IPS-NIHi11 (cell line): Measurements from ENCODE around the gene OR1F1.
A peak's percentile ranks its signal among the peaks of the same experiment; 100 is the strongest.
"Not testable (repeated sequence)": the region's sequence is repeated elsewhere in the genome, so short reads cannot be mapped to it uniquely, and the experiment has no call there.

ENCODE experiments used
- DNase-seq: peaks from one replicate; pipeline ENCODE4 v3.0.0; 2012; ENCODE audit warnings: mixed read lengths, low spot score

The OR1F1 gene

DNA sequence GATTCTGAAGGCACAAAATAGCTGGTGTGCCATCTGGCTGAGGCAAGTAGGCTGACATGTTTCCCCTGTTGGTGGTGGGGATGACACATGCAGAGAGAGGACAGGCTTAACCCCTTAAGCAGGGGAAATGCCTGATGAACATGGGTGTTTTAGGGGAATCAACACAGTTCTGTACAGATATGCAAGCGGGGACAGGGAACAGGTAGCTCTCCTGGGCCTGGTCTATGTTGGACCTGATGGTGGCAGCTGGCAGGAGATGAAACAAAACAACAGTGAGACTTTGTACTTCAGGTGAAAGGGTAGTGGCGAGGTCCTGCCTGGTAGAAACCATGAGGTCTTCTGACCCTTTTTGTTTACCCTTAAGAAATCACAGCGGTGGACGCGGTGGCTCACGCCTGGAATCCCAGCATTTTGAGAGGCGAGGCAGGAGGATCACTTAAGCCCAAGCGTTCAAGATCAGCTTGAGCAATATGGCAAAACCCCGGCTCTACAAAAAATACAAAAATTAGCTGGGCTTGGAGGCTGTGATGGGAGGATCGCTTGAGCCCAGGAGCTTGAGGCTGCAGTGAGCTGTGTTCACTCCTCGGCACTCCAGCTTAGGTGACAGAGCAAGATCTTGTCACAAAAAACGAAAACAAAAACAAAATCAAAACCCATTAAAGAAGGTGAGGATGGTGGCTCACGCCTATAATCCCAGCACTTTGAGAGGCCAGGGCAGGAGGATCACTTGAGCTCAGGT, 10.5 kb downstream of the OR1F1 start:
- no peak for DNase-seq

DNA sequence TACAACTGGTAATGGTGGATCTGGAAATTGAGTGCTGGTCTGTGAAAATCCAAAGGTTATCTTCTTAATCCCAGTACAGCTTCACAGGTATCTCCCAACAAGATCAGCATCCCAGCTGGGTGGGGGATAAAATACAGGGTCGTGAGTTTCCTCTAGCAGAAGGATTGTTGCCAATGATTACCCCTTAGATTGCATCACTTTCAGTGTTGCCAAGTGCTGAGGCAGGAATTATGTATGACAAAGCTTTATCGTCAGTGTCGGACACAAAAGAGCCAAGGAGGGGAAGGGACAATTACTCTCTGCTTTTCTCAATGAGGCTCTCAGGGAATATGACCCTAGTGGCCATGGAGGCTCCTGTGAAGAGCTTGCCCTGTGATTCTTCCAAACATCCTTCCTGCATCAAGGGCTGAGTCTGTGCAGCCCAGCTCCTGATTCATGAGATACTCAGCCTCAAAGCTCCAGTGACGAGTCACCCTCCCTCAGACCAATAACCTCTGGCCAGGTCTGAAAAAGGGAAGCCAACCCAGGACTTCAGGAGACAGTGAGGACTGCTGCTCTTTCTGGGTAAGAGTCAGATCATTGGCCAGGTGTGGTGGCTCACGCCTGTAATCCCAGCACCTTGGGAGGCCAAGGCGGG, 15.0 kb downstream of the OR1F1 start:
- DNase-seq = no peak

DNA sequence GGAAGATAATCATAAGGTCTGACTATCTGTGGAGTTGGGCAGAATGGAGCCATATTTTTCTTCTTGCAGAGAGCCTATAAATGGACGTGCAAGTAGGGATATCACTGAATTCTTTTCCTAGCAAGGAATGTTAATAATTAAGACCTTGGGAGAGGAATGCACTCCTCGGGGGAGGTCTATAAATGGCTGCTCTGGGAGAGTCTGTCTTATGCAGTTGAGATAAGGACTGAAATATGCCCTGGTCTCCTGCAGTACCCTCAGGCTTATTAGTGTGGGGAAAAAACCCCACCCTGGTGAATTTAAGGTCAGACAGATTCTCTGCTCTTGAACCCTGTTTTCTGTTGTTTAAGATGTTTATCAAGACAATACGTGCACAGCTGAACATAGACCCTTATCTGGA, 17.9 kb downstream of the OR1F1 start:
- not testable (repeated sequence) for DNase-seq

DNA sequence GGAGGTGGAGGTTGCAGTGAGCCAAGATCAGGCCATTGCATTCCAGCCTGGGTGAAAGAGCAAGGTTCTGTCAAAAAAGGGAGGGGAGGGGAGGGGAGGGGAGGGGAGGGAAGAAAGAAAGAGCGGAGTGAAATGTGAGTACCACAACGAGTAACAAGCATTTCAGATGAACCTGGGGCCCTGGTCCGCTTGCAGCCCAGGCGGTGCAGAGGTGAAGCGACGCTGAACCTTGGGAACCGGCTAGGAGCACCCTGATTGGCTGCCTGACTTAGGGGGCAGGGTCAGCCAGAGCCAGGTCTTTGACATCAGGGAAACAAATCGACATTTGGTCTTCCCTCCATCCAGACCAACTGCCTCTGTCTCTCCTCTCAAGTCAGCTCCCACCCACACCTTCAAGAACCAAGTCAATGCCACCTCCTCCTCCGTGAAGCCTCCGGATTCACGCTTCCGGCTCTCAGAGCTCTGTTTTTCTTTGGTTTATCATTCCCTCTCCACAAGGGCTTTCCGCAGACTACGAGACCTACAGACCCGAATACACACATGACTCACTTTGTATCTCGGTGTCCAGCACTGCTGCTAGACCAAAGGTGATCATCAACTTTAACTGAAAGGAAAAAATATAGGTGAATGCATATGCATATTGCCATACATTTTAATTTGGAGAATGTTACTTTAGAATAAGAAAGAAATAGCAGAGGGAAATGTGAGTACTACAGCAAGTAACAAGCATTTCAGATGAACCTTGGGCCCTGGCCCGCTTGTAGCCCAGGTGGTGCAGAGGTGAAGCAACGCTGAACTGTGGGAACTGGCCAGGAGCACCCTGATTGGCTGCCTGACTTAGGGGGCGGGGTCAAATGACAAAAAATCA, 19.3 kb downstream of the OR1F1 start:
- no peak for DNase-seq

DNA sequence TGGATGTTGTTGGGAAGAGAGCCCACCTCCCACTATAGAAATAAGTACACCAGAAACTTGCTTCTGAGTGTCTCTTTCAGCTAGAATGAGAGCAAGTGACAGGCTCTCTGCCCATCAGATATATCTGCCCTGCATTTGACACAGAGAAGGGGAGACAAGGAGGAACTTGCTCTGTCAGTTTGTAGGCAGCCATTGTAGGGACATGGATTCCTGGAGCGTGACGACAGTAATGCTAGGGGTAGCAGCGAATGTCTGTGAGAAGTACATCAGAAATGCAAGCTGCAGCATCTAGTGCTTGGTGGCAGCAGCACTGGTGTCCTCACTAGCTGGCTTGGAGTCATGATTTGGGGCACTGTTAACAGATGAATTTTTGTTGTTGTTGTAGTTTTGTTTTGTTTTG, 24.0 kb downstream of the OR1F1 start:
- DNase-seq = no peak

DNA sequence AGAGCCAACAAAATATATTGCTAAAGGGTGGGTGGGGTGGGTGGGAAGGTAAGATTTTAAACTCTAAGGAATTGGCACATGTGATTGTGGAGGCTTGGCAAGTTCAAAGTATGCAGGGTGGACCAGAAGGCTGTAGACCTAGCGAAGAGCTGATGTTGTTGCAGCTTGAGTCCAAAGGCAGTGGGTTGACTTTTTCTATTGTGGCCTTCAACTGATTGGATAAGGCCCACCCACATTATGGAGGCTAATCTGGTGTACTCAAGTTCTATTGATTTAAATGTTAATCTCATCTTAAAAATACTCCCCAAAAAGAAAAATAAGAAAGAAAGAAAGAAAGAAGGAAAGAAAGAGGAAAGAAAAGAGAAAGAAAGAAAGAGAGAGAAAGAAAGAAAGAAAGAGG, 24.6 kb downstream of the OR1F1 start:
- no peak for DNase-seq

DNA sequence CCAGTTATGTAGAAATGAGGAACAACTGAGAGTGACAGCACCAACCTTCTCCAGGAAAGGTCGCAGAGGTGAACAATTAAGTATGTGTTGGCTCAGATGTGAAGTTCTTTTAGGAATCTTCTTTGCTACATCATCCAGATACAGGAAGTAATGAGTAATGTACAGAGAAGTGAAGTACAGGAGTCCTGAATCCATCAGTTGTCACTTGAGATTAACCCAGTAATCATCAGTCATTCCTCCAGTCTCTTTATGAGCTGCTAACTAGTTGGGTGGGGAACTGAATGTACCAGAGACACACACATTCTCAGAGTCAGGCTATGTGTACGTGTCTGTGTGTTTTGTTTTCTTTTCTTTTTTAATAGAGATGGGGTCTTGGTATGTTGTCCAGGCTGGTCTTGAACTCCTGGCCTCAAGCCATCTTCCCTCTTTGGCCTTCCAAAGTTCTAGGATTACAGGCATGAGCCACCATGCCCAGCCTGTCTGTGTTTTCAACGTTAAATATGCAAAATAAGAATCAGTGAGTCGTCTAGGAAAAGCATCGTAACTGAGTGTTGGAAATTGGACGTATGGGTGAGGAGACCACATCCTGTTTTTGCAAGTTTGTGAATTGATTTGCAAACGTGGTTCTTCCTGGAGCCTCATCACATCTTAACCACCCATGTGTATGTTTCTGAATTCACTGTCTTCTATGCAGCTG, 27.0 kb downstream of the OR1F1 start:
- DNase-seq = no peak

DNA sequence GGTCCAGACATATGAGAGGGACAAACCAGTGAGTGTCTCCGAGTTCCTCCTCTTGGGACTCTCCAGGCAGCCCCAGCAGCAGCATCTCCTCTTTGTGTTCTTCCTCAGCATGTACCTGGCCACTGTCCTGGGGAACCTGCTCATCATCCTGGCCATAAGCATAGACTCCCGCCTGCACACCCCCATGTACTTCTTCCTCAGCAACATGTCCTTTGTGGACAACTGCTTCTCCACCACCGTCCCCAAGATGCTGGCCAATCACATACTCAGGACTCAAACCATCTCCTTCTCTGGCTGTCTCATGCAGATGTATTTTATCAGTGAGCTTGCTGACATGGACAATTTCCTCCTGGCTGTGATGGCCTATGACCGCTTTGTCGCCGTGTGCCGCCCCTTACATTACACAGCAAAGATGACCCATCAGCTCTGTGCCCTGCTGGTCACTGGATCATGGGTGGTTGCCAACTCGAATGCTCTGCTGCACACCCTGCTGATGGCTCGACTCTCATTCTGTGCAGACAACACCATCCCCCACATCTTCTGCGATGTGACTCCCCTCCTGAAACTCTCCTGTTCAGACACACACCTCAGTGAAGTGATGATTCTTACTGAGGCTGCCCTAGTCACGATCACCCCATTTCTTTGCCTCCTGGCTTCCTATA, 27.7 kb downstream of the OR1F1 start:
- no peak for DNase-seq

DNA sequence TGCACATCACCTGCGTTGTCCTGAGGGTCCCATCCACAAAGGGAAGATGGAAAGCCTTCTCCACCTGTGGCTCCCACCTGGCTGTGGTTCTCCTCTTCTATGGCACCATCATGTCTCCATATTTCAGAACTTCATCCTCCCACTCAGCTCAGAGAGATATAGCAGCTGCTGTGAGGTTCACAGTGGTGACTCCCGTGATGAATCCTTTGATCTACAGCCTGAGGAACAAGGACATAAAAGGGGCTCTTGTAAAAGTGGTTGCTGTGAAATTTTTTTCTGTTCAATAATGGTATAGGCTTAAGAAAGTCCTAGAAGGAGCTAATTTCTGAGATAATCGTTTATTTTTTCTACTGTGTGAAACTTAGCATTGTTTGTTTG, 28.2 kb downstream of the OR1F1 start:
- no peak for DNase-seq

DNA sequence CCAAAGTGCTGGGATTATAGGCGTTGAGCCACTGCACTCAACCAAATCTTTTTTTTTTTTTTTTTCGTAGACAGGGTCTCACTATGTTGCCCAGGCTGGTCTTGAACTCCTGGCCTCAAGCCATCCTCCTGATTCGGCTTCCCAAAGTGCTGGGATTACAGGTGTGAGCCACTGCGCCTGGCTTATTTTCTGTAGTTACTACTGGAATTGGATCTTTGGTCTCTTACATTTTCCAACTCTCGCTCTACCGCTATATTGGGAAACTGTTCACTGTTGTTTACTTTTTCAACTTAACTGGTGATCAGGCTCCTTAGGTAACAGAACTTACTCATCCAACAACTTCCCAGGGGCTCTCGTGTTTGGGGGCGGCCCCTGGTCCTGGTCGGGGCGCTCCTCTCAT, 32.8 kb downstream of the OR1F1 start:
- no peak for DNase-seq

DNA sequence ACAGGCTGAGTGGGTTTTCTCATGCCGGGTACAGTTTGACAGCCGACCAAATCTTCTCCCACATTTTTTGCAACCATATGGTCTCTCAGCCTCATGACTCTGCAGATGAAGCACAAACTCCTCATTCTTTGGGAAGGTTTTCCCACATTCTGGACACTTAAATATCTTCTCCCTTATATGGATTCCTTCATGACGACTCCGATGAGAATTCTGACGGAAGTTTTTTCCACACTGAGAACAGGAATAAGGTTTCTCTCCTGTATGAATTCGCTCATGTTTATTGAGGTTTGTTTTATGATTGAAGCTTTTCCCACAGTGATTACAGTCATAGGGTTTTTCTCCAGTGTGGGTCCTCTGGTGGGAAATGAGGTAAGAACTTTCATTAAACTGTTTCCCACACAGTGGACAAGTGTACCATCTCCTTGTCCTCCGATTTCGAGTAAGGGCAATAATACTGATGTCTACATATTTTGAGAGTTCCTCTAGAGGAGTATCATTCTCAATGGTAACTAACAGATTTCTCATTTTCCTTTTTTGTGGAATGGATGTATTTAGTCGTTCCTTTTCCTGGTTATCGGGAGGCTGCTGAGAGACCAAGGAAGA, 36.0 kb downstream of the OR1F1 start:
- DNase-seq = no peak

DNA sequence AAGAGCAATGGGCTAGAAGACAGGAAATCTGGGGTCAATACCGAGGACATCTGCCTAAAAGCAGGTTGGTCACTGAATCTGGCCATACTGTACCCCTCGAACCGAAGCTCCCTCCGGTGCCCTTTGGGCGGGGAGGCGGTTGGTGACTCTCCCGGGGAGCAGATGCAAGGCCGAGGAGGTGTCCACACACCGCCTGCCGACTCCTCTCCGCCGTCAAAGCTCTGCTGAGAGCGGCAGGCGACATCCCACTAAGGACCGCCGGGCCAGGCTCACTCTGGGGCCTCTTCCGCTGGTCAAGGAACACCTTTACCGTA, 46.5 kb downstream of the OR1F1 start:
- no peak for DNase-seq

DNA sequence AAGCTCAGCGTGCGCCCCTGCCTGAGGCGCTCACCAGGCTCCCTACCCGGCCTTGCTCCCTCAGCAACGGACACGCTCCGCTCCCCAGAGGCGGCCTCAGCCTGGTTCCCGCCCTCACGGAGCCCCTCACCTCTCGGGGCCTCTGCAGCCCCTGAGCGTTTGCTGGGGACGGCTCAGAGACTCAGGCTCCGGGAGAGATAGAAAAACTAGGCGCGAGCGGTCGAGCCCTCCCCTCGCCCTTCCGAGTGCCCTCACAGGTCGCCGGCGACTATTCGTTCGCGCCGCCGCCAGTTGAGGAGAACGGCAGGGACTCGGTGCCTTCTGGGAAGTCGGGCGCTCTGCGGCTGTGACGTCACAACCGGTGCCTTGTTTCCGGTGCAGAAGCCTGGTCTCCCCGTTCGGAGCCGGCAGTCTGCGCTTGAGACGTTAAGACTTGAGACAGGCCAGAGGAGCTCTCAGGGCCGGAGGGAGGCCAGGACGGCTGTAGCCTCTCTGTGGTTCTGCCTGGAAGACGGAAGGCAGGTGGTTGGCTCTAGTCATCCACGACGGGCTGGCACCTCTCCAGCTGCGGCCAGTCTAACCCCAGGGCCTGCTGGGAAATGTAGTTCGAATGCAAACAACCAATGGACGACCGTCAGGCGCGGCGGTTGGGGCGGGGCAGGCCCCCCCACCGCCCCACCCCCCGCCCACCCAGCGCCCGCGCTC, 47.0 kb downstream of the OR1F1 start, which contains the start of gene ZNF200:
TSS of gene ZNF200 (minus strand) at position 302 of the 705 bp plus-strand sequence. CDS start 1,403 bp downstream, outside the sequence.
- peak; percentile 98 for DNase-seq

DNA sequence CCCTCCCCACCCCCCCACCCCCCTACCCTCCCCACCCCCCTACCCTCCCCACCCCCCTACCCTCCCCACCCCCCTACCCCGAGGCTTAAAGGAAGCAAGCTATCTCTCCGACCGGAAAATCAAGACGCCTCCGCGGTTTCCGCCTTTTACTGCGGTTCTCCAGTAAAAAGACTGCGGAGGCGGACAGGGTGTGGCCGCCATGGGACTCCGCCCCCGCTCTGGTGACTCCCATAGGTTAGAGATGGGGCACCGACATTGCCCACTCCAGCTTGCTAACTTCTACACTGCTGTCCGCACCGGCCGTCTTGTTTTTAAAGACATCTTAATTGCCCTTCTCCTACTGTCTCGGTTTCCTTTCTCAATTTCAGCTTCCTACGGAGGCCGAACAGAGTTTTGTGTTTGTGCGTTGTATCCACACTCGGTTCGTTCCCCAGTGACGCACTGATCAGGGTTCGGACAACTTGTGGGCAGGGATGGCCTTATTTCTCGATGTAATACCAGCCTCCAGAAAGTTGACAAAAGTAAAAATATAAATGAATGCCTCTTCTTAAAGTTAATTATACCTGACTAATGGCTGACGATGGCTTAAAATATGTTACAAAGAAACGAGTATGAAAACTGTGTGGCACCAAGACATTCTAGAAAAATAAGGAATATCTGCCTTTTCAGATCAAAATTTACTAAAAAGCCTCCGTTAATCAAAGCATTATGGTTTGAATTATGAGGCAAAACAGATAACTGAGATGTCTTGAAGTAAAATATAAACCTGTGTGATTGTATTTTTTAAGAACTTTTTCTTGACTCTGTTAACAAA, 48.1 kb downstream of the OR1F1 start:
- DNase-seq = peak; percentile 31

DNA sequence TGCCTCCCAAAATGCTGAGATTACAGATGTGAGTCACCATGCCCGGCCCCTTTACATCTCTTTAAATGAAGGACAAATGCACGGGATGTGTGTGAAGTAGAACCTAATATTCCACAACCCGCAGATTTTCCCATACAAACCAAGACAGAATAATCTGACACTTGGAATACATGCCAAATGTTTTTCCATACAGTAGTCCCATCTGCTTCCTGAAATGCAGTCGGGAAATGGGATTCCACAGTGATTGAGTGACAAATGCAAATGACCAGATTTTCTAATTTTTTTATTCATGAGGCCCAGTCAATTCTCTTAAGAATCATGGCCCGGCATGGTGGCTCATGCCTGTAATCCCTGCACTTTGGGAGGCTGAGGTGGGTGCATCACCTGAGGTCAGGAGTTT, 53.8 kb downstream of the OR1F1 start:
- no peak for DNase-seq

DNA sequence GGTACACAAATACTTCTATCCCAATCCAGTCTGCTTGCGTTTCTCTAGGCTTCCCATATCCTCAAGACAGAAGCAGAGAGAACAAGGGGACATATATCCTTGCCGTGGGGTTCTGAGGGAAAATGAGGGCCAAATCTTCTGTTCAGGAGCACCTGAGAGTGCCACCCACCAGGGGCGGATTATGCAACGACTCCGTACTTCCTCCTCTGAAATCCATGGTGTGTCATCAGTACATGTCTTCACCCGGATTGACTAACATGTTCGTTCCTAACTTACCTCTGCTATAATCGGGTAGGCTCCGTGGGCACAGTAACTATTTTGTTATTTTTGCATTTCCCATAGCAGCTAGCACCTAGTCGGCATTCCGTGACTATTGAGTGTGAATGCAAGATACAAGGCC, 54.7 kb downstream of the OR1F1 start:
- DNase-seq = no peak

DNA sequence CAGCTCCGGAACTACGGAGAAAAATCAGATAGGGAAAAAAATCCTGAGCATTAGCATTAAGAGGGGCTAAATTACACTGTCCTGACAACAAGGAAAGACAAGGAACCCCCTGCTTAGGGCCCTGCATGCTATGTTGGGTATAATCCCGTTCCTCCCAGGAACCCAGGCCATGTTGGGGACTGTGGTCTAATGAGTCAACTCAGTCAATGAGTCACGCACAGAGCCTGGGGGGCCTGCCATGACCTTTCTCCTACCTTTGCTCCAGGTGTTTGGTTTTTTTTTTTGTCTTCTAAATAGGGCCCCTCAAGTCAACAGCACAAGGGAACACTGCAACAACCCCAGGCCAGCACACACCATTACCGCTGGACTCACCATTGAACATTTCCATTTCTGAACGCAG, 55.9 kb downstream of the OR1F1 start:
- DNase-seq = no peak

DNA sequence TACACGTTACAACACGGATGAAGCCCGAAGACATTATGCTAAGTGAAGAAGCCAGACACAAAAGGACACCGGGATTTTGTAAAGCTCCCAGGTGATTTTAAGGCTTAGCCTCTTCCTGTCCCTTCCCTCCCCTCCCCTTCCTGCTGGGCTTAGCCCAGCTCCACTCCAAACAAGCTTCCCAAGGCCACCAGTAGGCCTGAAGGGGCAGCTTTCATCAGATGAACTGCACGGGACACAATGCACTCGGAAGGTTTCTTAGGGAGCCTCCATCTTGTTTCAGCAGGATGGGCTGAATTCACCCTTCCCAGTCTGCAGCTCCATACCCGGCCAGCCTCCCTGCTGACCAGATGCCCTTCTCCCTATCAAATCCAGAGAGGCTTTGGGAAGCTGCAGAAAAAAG, 58.0 kb downstream of the OR1F1 start:
- DNase-seq = no peak

DNA sequence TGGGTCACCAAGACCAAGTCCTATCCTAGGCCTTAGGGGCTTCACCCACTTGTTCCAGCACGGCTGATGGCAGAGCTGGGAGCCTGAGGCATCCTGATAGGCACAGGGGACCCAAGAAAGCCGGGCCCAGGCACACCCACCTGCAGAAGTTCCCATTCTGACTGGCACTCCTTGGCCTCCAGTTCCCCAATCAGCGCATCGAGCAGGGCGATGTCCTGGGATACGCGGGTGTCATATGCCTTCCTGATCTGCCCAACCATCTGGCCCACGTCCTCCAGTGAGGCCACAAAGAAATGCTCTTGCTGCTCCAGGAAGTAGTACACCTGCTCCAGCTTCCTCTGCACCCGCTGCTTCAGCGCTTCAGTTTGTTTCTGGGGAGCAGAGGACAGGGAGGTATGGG, 58.9 kb downstream of the OR1F1 start:
- DNase-seq = no peak

DNA sequence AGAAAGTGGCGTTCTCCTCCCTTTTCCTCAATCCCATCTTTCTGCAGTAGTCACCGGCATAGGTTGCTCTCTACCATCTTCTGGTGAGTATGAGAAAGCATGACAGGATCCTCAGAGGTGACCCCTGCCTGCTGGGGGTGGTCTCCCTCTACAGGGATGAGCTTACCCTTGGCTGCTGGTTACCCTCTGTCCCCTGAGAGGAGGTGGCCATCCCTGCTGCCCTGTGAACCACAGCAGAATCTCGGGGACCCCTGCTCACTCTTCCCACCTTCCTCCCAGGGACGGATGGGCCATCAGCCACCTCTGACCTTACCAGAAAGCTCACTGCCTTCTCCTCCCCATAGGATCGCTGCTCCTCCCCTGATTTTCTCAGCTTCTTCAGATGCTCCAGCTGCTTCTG, 60.6 kb downstream of the OR1F1 start:
- DNase-seq = no peak
